Gastrocnemius medialis (tissue), 4 donors: ENCODE results near the gene AUTS2. TPM values are rescaled to one million over a fixed set of nuclear protein-coding genes. Genes with fewer than 3 reads are reported as not detected.

Experiments
- ATAC-seq, 2 donors: fragments of 150-250 bp; one replicate each; pipeline ENCODE4 v1.9.1; 2016
- DNase-seq, 2 donors: peaks; one replicate each; pipeline ENCODE4 v3.0.0-alpha.2; 2019
- H3K27ac ChIP-seq, 4 donors: fragments of 200-600 bp; sonication (generic); 1 replicate in 1 of 4; 2 replicates in 3 of 4; pipeline ENCODE4 v1.5.1; 2016 to 2018; ENCODE audit warnings: mild to moderate bottlenecking in 2 of 4, moderate library complexity in 1 of 4
- H3K27me3 ChIP-seq, 3 donors: fragments of 200-600 bp; sonication (generic) in 2 of 3; 1 replicate in 1 of 3; 2 replicates in 2 of 3; pipeline versions ENCODE4 v1.5.1 to v1.6.0; 2016 to 2019; ENCODE audit warnings: mild to moderate bottlenecking in 1 of 3, moderate library complexity in 1 of 3
- H3K36me3 ChIP-seq, 2 donors: fragments of 200-600 bp; sonication (generic) in 1 of 2; one replicate each; pipeline ENCODE4 v1.5.1; 2017 to 2018
- H3K4me1 ChIP-seq, 2 donors: fragments of 200-600 bp; sonication (generic) in 1 of 2; one replicate each; pipeline ENCODE4 v1.5.1; 2016 to 2017; ENCODE audit warnings: mild to moderate bottlenecking in 2 of 2
- H3K4me3 ChIP-seq, 4 donors: fragments of 200-600 bp; sonication (generic) in 3 of 4; 1 replicate in 1 of 4; 2 replicates in 3 of 4; pipeline ENCODE4 v1.5.1; 2016 to 2019; ENCODE audit warnings: mild to moderate bottlenecking in 2 of 4
- H3K9me3 ChIP-seq, 3 donors: fragments of 200-600 bp; sonication (generic) in 2 of 3; 1 replicate in 1 of 3; 2 replicates in 2 of 3; pipeline ENCODE4 v1.5.1; 2016 to 2019
- POLR2A ChIP-seq, 2 donors: fragments of 450-650 bp; IDR thresholded peaks; one replicate each; pipeline ENCODE4 v1.6.1; 2017; ENCODE audit warnings: antibody characterized with exemption in 2 of 2, mild to moderate bottlenecking in 2 of 2, moderate library complexity in 2 of 2
- in situ Hi-C, 4 donors: fragments of 200-750 bp; cut with MboI; loops; one replicate each; pipeline versions ENCODE4 v1.15.0 to v1.8.0; 2017; ENCODE audit warnings: low sequenced_read_pairs in 4 of 4
- intact Hi-C: fragments of 100-400 bp; cut with DNase I; formaldehyde crosslinking; loops from one replicate; pipeline ENCODE4 v1.15.1; 2023; ENCODE audit warnings: low total_unique reads
- total RNA-seq, 4 donors: library from RNA; depleted of rRNA; stranded (reverse); fragments of >200 nt; gene quantifications; one replicate each; pipeline versions ENCODE4 v1.1.0 to v1.2.3, GENCODE V29; 2016
- TF ChIP-seq, protein P1 (sequence below), 5 experiments: fragments of 450-650 bp in 3 of 5; fragments of 200-600 bp in 2 of 5; sonication (generic) in 2 of 5; IDR thresholded peaks in 4 of 5; conservative IDR thresholded peaks in 1 of 5; 1 replicate in 4 of 5; 2 replicates in 1 of 5; pipeline ENCODE4 v1.5.1; 2016 to 2019; ENCODE audit warnings: antibody characterized with exemption in 5 of 5, mild to moderate bottlenecking in 3 of 5, moderate library complexity in 3 of 5

Gene AUTS2
- total RNA-seq, 4 donors from 2014 or later: 2.5 to 16.2 (median 8.5) TPM

DNA sequence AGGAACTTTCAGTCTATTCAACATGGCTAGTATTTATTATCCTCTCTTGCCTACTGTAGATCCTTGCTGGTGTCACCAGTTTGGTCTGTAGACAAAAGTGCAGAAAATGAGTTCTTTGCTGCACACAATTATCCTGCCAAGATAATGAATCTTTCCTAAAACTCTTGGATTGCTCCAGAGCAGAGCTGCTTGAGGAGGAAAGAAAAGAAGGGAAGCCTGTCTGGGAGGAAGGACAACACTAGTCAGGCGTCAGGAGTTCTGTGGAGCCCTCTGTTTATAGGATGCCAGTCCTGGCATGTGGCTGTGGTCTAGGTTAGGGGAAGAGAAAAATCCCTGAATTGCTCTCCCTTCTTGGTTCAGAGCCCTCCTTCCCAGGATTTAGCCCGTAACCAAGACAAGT, 1103.7 kb downstream of the AUTS2 start:
- H3K27ac ChIP-seq: no peak overlapping the region

DNA sequence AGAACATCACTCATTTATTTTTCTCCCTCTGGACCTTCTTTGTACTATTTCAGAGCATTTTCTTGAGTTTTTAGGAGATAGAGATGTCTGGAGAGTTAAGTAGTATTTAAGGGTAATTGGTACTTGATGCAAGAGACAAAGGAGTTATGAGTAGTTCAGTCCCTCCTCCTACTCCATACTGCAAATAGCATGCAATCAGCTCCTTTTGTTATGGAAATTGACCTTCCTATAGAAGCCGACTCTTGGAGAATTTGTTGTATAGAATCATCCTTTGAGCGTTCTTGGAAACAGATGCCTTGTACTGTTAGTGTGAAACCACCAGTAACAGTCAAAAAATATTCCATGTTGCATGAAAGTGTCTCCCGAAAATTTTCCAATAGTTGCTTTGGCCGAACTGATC, 1105.5 kb downstream of the AUTS2 start:
- DNase-seq (no peak), ATAC-seq (no peak)
- Histone ChIP-seq H3K4me3 (no peak overlapping the region), H3K27me3 (no peaks in the 10 kb centered on the region), H3K36me3 (no peaks in the 10 kb centered on the region), H3K27ac (no peak overlapping the region), H3K4me1 (peaks cover 10 to 45% of the 10 kb centered on the region in 2 donors), H3K9me3 (no peaks in the 10 kb centered on the region)
- no peak for TF ChIP-seq POLR2A (IDR thresholded peaks at IDR 0.05)
- TF ChIP-seq, protein P1, sequence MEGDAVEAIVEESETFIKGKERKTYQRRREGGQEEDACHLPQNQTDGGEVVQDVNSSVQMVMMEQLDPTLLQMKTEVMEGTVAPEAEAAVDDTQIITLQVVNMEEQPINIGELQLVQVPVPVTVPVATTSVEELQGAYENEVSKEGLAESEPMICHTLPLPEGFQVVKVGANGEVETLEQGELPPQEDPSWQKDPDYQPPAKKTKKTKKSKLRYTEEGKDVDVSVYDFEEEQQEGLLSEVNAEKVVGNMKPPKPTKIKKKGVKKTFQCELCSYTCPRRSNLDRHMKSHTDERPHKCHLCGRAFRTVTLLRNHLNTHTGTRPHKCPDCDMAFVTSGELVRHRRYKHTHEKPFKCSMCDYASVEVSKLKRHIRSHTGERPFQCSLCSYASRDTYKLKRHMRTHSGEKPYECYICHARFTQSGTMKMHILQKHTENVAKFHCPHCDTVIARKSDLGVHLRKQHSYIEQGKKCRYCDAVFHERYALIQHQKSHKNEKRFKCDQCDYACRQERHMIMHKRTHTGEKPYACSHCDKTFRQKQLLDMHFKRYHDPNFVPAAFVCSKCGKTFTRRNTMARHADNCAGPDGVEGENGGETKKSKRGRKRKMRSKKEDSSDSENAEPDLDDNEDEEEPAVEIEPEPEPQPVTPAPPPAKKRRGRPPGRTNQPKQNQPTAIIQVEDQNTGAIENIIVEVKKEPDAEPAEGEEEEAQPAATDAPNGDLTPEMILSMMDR (IDR thresholded peaks at IDR 0.05 in 4 of 5, conservative IDR thresholded peaks at IDR 0.05 in 1 of 5): no peak
- intact Hi-C loops: no loop called here
- in situ Hi-C loops: loop anchor here in 1 of 4 donors (25.0 kb wide), 1 partner anchor 641 kb away; no protein-coding TSS in a partner anchor

More for the DNA sequence above, 1103.7 kb downstream of the AUTS2 start:
- no peaks in the 10 kb centered on the region for H3K36me3 ChIP-seq
- no peaks in the 10 kb centered on the region for H3K27me3 ChIP-seq
- in situ Hi-C loops: loop anchor here in 1 of 4 donors (25.0 kb wide), 1 partner anchor 640 kb away; no protein-coding TSS in a partner anchor
- no peak for TF ChIP-seq POLR2A (IDR thresholded peaks at IDR 0.05)
- TF ChIP-seq, protein P1 (IDR thresholded peaks at IDR 0.05 in 4 of 5, conservative IDR thresholded peaks at IDR 0.05 in 1 of 5): no peak
- H3K4me1 ChIP-seq: peaks cover 12 to 53% of the 10 kb centered on the region in 2 donors
- no peak for DNase-seq
- no peak overlapping the region for H3K4me3 ChIP-seq
- ATAC-seq: no peak
- no peaks in the 10 kb centered on the region for H3K9me3 ChIP-seq
- intact Hi-C loops: no loop called here

DNA sequence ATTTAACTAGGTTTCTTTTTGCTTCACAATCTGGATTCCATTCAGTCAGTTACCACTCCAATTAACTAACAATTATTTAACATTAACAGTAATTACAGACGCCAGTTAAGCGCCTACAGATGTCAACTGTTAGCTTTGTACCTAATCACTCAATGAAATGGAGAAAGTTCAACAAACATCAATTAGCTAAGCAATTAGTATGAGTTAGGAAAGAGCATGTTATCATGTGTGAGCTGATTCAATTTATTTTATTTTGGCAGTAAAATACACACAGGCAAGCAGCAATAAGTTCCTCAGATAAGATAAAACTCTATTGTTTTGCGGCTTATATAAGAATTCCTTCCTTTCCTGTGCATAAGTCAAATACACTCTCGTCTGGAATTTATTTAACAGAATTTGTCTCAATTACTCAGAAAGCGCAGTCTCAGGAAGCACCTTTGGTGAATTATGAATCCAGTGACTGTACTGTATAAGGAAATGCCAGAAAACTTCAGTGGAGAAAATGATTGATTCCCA, 1106.6 kb downstream of the AUTS2 start:
- no peaks in the 10 kb centered on the region for H3K27me3 ChIP-seq

DNA sequence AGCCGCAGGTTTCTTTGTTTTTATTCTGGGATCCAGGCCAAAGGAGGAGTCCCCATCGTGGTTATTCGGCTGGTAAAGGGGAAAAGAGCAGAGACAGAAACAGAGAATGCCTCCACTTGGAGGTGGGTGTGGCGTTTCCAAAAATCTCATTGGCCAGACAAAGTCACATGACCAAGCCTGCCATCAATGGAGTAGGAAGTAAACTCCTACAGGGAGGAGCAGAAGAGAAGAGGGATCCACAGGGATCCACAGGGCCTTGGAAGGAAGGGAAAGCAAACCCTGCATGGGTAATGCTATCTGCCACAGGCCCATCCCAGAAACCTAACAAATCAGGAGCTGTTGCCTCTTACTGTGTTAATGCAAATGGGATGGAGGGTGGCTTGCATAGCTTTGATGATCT, 1107.9 kb downstream of the AUTS2 start:
- Histone ChIP-seq H3K27ac (no peak overlapping the region), H3K36me3 (no peaks in the 10 kb centered on the region), H3K9me3 (no peaks in the 10 kb centered on the region), H3K4me3 (no peak overlapping the region), H3K27me3 (no peaks in the 10 kb centered on the region), H3K4me1 (peaks cover 22 to 46% of the 10 kb centered on the region in 2 donors)
- intact Hi-C loops: no loop called here
- ATAC-seq (no peak), DNase-seq (no peak)
- TF ChIP-seq, protein P1 (IDR thresholded peaks at IDR 0.05 in 4 of 5, conservative IDR thresholded peaks at IDR 0.05 in 1 of 5): no peak
- no peak for TF ChIP-seq POLR2A (IDR thresholded peaks at IDR 0.05)
- in situ Hi-C loops: loop anchor here in 1 of 4 donors (25.0 kb wide), 1 partner anchor 644 kb away; no protein-coding TSS in a partner anchor

More for the DNA sequence above, 1106.6 kb downstream of the AUTS2 start:
- Histone ChIP-seq H3K36me3 (no peaks in the 10 kb centered on the region), H3K4me1 (peaks cover 8 to 45% of the 10 kb centered on the region in 2 donors), H3K27ac (no peak overlapping the region), H3K9me3 (no peaks in the 10 kb centered on the region), H3K4me3 (no peak overlapping the region)
- ATAC-seq (no peak), DNase-seq (no peak)
- TF ChIP-seq POLR2A (IDR thresholded peaks at IDR 0.05): no peak
- TF ChIP-seq, protein P1 (IDR thresholded peaks at IDR 0.05 in 4 of 5, conservative IDR thresholded peaks at IDR 0.05 in 1 of 5): no peak
- in situ Hi-C loops: loop anchor here in 1 of 4 donors (25.0 kb wide), 1 partner anchor 643 kb away; no protein-coding TSS in a partner anchor
- intact Hi-C loops: no loop called here
